HG02973 (cell line): ENCODE results near the gene ESRRA.

ENCODE experiments used
- ATAC-seq: cut with Tn5 transposase; IDR thresholded peaks from one replicate; pipeline ENCODE4 v1.9.1; 2021; ENCODE audit warnings: moderate library complexity; ENCODE audit not compliant: unreplicated experiment

The ESRRA gene

GRCh38 chr11:64327375-64327774, 22.1 kb downstream of the ESRRA start:
- no peak for ATAC-seq

GRCh38 chr11:64327993-64328392, 22.7 kb downstream of the ESRRA start:
- ATAC-seq = no peak

DNA sequence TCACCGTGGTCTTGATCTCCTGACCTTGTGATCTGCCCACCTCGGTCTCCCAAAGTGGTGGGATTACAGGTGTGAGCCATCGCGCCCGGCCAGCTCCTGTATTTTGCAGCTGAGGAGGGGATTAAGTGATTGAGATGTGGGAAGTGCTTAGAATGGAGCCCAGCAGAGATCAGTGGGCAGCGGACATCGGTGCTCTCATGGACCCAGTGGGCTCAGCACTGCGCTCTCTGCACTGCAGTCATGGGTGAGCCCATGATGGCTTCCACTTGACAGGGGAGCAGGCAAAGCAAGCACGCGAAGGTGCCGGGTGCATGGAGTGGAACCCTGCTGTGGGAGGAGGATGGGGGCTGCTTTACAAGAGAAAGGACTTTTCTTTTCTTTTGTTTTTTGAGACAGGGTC, 25.6 kb downstream of the ESRRA start:
- no peak for ATAC-seq

GRCh38 chr11:64331569-64332371, 26.4 kb downstream of the ESRRA start:
- peak; percentile 48 for ATAC-seq

DNA sequence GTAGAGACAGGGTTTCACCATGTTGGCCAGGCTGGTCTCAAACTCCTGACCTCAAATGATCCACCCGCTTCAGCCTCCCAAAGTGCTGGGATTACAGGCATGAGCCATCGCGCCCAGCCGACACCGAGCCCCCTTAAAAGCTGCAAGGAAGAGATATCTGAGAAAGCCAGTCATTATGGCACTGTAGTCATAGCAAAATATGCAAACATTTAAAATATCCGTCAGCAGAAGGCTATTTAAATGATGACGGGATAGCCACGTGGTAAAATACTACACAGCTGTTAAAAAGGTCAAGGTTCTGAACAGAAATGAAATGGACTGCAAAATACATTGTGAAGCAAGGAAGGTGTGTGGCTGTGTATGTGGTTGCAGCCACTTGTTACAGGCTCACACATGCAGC, 28.2 kb downstream of the ESRRA start:
- ATAC-seq = no peak

GRCh38 chr11:64334764-64335735, 29.7 kb downstream of the ESRRA start:
- ATAC-seq = peak; percentile 76

DNA sequence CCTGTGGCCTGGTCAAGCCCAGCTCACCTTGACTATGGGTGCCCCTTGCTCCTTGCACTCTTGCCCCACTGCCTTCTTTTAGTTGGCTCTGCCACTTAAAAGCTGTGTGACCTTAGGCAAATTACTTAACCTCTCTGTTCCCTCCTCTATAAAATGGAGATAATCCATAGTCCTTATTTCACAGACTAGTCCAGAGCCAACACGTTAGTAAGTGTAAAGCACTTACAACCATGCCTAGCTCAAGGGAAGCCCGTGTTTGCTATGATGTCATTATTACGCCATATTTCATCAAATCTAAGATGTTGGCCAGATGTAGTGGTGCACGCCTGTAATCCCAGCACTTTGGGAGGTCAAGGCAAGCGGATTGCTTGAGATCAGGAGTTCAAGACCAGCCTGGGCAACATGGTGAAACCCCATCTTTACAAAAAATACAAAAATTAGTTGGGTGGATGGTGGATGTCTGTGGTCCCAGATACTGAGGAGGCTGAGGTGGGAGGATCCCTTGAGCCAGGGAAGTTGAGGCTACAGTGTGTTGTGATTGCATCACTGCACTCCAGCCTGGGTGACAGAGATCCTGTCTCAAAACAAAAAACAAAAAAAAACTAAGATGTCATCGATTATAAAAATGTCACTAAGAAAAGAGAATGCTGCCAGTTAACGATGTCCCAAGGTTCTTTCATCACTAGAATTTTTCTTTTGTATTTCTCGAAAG, 32.4 kb downstream of the ESRRA start:
- no peak for ATAC-seq

GRCh38 chr11:64338716-64339115, 33.4 kb downstream of the ESRRA start:
- no peak for ATAC-seq

- no peak for ATAC-seq
Measured at GRCh38 chr11:64339286-64339685, 34.0 kb downstream of the ESRRA start.

DNA sequence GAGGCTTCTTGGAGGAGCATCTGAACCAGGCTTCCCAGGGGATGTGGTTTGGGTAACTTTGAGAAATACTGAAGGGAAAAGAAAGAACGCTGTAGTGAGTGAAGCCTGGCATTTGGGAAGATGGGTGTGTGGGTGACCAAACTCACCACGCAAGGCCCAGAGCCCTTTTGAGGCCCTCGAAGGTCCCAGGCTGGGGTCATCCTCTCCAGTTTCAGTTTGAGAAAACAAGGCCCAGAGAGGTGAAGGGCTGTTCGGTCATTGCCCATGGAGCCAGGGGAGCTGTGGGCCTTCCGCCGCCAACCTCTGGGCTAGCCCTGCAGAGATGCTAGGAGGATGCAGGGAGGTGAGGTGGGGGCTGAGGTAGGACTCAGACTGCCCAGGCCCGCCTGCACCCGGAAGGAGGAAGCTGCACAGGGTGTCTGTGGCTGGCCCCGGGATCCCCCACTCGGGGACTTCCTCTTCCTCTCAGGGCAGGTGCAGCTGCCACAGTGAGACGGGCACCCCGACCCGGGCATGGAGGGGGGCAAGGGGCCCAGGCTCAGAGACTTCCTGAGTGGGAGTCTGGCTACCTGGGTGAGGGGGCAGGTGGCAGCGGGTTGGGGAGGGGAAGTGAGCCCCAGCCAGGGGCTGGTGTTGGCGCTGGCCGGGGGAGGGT, 34.6 kb downstream of the ESRRA start, which contains the start of gene CCDC88B:
Gene CCDC88B, plus strand, starts transcription at position 451 of the 655 bp plus-strand sequence. Its CDS starts 63 bp downstream, at position 514.
- peak; percentile 44 for ATAC-seq

DNA sequence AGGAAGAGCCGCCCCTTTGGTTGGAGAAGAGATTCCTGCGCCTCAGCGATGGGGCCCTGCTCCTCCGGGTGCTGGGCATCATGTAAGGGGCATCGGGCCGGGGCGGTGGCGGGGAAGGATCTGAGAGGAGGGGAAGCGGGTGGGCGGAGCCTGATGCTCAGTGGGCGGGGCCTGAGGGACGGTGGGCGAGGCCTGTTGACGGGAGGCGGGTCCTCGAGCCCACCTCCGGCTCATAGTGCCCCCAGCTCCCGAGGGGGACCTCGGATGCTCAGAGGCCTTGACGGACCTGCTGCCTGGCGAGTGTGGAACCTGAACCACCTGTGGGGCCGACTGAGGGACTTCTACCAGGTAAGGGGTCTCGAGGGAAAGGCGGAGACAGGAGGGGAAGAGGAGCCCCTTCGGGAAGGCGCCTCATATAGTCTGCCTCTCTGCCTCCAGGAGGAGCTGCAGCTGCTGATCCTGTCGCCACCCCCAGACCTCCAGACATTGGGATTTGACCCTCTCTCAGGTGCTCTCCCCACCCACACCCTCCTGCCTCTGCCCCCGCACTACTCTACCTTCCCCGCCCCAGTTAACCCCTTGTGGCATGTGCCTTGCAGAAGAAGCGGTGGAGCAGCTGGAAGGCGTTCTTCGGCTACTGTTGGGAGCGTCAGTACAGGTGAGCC, 35.5 kb downstream of the ESRRA start:
- peak; percentile 29 for ATAC-seq

- ATAC-seq = no peak
Measured at GRCh38 chr11:64341429-64341828, 36.1 kb downstream of the ESRRA start.

DNA sequence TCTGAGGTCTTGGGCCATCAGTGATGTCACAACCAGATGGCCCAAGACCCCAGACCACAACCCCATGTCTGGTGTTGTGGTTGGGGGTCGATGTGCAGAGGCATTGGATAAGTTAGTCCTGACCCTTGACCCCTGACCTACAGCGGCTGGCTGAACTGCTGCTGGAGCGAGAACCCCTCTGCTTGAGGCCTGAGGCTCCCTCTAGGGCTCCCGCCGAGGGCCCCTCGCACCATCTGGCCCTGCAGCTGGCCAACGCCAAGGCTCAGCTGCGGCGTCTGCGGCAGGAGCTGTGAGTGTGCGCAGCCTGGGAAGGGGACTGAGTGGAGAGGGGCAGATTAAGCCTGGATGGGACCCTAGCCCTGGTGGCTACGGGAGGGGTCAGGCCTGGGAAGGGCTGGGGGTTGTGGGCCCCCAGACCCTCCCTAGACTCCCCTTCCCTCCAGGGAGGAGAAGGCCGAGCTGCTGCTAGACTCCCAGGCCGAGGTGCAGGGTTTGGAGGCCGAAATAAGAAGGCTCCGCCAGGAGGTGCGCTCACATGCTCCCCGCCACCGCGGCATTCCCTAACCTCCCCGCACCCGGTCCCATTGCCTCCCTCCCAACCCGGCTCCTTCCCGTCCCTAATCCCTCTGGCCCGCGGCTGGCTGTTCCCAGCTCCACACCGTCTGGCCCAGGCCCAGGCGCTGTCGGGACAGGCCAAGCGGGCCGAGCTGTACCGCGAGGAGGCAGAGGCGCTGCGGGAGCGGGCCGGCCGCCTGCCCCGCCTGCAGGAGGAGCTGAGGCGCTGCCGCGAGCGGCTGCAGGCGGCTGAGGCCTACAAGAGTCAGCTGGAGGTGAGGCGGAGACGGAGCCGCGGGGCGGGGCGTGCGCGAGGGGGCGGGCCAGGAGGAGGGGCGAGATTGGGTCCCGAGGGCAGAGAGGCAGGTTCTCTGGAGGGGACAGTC, 36.8 kb downstream of the ESRRA start:
- ATAC-seq = peak; percentile 36

DNA sequence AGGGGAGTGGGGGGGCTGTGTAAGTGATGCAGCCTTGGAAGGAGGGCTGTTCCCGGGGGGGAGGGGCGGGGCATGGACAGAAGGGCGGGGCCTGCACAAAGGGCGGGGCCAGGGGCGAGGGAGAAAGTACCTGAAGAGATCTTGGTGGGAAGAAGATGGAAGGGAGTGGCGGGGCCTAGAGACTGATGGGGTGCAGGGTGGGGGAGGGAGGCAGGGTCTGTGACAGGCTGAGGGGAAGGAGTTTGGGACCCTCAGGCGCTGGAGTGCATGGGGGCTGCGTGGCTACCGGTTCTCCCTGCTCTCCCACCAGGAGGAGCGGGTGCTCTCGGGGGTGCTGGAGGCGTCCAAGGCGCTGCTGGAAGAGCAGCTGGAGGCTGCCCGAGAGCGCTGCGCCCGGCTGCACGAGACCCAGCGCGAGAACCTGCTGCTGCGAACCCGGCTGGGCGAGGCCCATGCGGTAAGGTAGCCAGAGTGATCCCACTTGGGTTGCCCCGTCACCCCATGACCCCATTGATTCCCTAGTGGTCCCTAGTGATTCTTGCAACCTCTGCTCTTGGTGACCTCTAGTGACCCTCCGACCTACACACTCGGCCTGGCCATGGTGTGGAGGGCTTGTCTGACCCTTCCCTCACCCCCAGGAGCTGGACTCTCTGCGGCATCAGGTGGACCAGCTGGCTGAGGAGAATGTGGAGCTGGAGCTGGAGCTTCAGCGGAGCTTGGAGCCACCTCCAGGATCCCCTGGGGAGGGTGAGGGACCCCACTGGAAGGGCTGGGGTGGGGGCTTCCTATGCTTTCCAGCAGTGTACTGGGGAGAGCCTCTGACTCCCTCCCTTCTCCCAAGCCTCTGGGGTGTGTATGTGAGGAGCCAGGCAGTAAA, 37.8 kb downstream of the ESRRA start:
- ATAC-seq = no peak

- no peak for ATAC-seq
Measured at GRCh38 chr11:64343767-64344559, 38.6 kb downstream of the ESRRA start.

DNA sequence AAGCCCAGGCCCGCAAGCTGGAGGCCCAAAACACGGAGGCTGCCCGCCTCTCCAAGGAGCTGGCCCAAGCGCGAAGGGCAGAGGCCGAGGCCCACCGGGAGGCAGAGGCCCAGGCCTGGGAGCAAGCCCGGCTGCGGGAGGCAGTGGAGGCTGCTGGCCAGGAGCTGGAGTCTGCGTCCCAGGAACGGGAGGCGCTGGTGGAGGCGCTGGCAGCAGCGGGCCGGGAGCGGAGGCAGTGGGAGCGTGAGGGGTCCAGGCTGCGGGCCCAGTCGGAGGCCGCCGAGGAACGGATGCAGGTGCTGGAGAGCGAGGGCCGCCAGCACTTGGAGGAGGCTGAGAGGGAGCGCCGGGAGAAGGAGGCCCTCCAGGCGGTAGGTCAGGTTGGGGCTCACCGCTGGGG, 39.5 kb downstream of the ESRRA start:
- no peak for ATAC-seq

DNA sequence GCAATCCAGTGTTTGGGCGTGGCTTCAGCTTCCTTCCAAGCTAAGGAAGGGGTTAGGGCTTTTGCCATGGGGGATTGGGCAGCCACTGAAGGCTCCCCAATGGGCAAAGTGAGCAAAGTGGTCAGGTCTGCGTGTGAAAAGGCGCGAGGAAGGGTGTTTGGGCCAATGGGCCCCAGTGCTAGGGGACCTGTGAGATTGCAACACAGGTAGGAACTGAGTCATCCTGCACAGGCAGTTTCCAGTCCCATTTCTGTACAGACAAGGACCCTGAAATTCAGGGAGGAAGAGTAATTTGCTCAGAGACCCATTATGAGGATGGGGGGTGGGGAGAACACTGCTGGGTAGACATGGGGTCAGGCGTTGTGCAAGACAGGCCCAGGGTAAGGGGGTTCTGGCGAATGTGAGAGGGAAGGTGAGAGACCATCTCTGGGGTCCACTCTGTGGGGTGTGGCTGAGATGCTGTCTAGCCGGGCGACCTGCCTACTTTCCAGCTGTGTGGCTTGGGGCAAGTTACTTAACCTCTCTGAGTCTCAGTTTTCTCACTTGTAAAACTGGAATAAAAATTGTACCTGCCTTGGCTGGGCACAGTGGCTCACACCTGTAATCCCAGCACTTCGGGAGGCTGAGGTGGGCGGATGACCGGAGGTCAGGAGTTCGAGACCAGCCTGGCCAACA, 42.0 kb downstream of the ESRRA start:
- ATAC-seq = no peak
